C4-2B (cell line): Measurements from ENCODE around the gene RNF31.

Experiments used
- ZFX ChIP-seq: fragments of 450-650 bp; IDR thresholded peaks from 2 replicates; pipeline ENCODE4 v1.6.1; 2017
- TF ChIP-seq, protein P1 (sequence below): fragments of 450-650 bp; conservative IDR thresholded peaks from 2 replicates; pipeline ENCODE4 v1.5.1; 2017; ENCODE audit warnings: mild to moderate bottlenecking

DNA sequence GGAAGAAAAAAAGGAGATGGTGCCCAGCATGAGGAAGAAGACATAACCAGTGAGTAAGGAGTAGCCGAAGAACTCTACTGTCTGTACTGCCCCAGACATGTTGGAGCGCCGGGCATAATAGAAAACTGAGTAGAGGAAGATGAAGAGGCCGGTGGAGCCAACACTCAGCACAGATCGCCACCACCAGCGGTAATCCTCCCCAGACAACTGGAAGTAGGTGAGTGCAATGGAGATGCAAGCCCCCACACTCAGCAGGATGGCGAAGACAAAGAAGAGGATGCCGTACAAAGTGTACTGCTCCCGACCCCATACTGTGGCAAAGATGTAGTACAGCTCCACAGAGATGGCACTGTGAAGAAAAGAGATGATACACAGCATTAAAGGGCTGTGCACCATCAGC, 42.2 kb downstream of the RNF31 start:
- TF ChIP-seq, protein P1, sequence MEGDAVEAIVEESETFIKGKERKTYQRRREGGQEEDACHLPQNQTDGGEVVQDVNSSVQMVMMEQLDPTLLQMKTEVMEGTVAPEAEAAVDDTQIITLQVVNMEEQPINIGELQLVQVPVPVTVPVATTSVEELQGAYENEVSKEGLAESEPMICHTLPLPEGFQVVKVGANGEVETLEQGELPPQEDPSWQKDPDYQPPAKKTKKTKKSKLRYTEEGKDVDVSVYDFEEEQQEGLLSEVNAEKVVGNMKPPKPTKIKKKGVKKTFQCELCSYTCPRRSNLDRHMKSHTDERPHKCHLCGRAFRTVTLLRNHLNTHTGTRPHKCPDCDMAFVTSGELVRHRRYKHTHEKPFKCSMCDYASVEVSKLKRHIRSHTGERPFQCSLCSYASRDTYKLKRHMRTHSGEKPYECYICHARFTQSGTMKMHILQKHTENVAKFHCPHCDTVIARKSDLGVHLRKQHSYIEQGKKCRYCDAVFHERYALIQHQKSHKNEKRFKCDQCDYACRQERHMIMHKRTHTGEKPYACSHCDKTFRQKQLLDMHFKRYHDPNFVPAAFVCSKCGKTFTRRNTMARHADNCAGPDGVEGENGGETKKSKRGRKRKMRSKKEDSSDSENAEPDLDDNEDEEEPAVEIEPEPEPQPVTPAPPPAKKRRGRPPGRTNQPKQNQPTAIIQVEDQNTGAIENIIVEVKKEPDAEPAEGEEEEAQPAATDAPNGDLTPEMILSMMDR = no peak
- TF ChIP-seq ZFX = no peak
